K562 (cell line): Measurements from ENCODE around the gene FAM171A2. TPM values are rescaled to one million over a fixed set of nuclear protein-coding genes. Genes with fewer than 3 reads are reported as not detected.

ENCODE experiments used
- ATAC-seq: fragments of 200-7000 bp; cut with Tn5 transposase; 3 replicates; pipeline ENCODE4 v1.9.1; 2020; ENCODE audit warnings: moderate library complexity
- BruUV-seq: library from RNA; stranded (reverse); fragments of 400-500 nt; replicated peaks from 2 replicates; lab custom pipeline; 2021; lab: Mats Ljungman, UMichigan
- CTCF ChIA-PET: fragments of 300-600 bp; formaldehyde crosslinking; extraction: SDS; loops from one replicate; lab custom pipeline; 2021; ENCODE audit warnings: low intra/inter-chr PET ratio; lab: Yijun Ruan, JAX
- POLR2A ChIA-PET: fragments of 300-600, 350-650 bp; sonication (Branson Sonifier 250); formaldehyde crosslinking; extraction: SDS; loops from one replicate; lab custom pipeline; 2021; ENCODE audit warnings: antibody characterized with exemption, inconsistent platforms; lab: Yijun Ruan, JAX
- DNase-seq, 4 experiments: peaks; one replicate each; pipeline versions ENCODE4 v3.0.0 to v3.0.0-alpha.2; 2011 to 2018; ENCODE audit warnings: low spot score in 3 of 4, mixed read lengths in 3 of 4; ENCODE audit errors: extremely low read depth in 1 of 4
- FAIRE-seq: peaks from 2 replicates; lab custom pipeline; 2011; peaks lifted over from hg19 to GRCh38; lab: Jason Lieb, UNC
- H2AFZ ChIP-seq: 2 replicates; pipeline ENCODE4 v1.6.0; 2011; ENCODE audit warnings: low read depth, low read length, control low read depth, inconsistent platforms
- H3K27ac ChIP-seq: fragments of 200-600 bp; 3 replicates; pipeline ENCODE4 v1.8.0; 2011; ENCODE audit warnings: low read depth, mild to moderate bottlenecking, control low read depth, inconsistent platforms, low read length, moderate library complexity, mixed read lengths; ENCODE audit errors: extremely low read depth
- H3K27me3 ChIP-seq, 2 experiments: fragments of 300-600 bp in 1 of 2; 2 replicates in 1 of 2; 3 replicates in 1 of 2; pipeline versions ENCODE4 v1.6.0 to v1.8.0; 2011; ENCODE audit warnings: inconsistent platforms in 2 of 2, low read length in 2 of 2, mild to moderate bottlenecking in 1 of 2, mixed read lengths in 1 of 2, moderate library complexity in 1 of 2; ENCODE audit not compliant: control insufficient read depth in 2 of 2, insufficient read depth in 2 of 2
- H3K36me3 ChIP-seq: fragments of 300-600 bp; 3 replicates; pipeline ENCODE4 v1.8.0; 2011; ENCODE audit warnings: mild to moderate bottlenecking, low read length, inconsistent platforms; ENCODE audit not compliant: control insufficient read depth, insufficient read depth
- H3K4me1 ChIP-seq, 2 experiments: fragments of 200-600 bp in 1 of 2; replicated peaks in 1 of 2; 2 replicates in 1 of 2; 3 replicates in 1 of 2; pipeline versions ENCODE4 v1.5.1 to v1.8.0; 2011; ENCODE audit warnings: inconsistent platforms in 2 of 2, low read length in 2 of 2, mild to moderate bottlenecking in 1 of 2, mixed read lengths in 1 of 2, moderate library complexity in 1 of 2; ENCODE audit not compliant: control insufficient read depth in 2 of 2, insufficient read depth in 2 of 2
- H3K4me2 ChIP-seq: 2 replicates; pipeline ENCODE4 v1.6.1; 2011; ENCODE audit warnings: low read length, control low read depth, inconsistent platforms, mixed read lengths; ENCODE audit not compliant: insufficient read depth
- H3K4me3 ChIP-seq: fragments of 200-600 bp; sonication (generic), shearing (Covaris generic); 2 replicates; pipeline ENCODE4 v1.5.1; 2016; ENCODE audit warnings: control low read depth, inconsistent platforms
- H3K79me2 ChIP-seq: fragments of 200-600 bp; 3 replicates; pipeline ENCODE4 v1.8.0; 2011; ENCODE audit warnings: low read length, inconsistent platforms; ENCODE audit not compliant: control insufficient read depth, insufficient read depth
- H3K9ac ChIP-seq, 2 experiments: 2 replicates each; pipeline versions ENCODE4 v1.6.0 to v1.6.1; 2011; ENCODE audit warnings: low read depth in 2 of 2, low read length in 2 of 2, control low read depth in 1 of 2, inconsistent platforms in 1 of 2, mild to moderate bottlenecking in 1 of 2, mixed read lengths in 1 of 2; ENCODE audit not compliant: insufficient read depth in 1 of 2
- H3K9me1 ChIP-seq: one replicate; pipeline ENCODE4 v1.6.0; 2011; ENCODE audit warnings: inconsistent platforms, mild to moderate bottlenecking, low read length, moderate library complexity; ENCODE audit not compliant: control insufficient read depth, insufficient read depth
- H3K9me3 ChIP-seq: replicated peaks from 2 replicates; pipeline ENCODE4 v1.5.1; 2011; ENCODE audit warnings: low read depth, low read length, inconsistent platforms; ENCODE audit not compliant: control insufficient read depth, insufficient read depth
- H4K20me1 ChIP-seq: replicated peaks from 2 replicates; pipeline ENCODE4 v1.6.1; 2011; ENCODE audit warnings: low read length, inconsistent platforms, mixed read lengths; ENCODE audit not compliant: control insufficient read depth, insufficient read depth
- ELF4 ChIP-seq: fragments of 450-650 bp; formaldehyde crosslinking; IDR thresholded peaks from 2 replicates; pipeline ENCODE4 v1.4.0; 2022; ENCODE audit warnings: missing genetic modification characterization
- ESRRA ChIP-seq: fragments of 450-650 bp; IDR thresholded peaks from 2 replicates; pipeline ENCODE4 v1.6.1; 2014; ENCODE audit warnings: low read depth, mild to moderate bottlenecking, moderate library complexity, borderline replicate concordance
- GTF2A2 ChIP-seq: IDR thresholded peaks from 2 replicates; pipeline ENCODE4 v1.6.1; 2016; ENCODE audit warnings: mild to moderate bottlenecking, missing genetic modification characterization, missing compliant biosample characterization
- XRCC4 ChIP-seq: IDR thresholded peaks from one replicate; pipeline ENCODE4 v1.6.1; 2011; ENCODE audit not compliant: insufficient read depth, insufficient read length; ENCODE audit errors: extremely low read depth
- ZFP36 ChIP-seq: fragments of 150-350 bp; IDR thresholded peaks from 2 replicates; pipeline ENCODE4 v1.6.1; 2018; ENCODE audit warnings: low read length, low read depth; ENCODE audit not compliant: partially characterized antibody
- WGBS: fragments of 100-300 bp; shearing (Covaris generic); methylation state at CpG from one replicate; pipeline ENCODE4 v1.1.6; 2016; ENCODE audit warnings: low coverage, mixed read lengths; ENCODE audit not compliant: insufficient coverage; ENCODE audit errors: missing lambda C conversion rate; 5-methylcytosine and 5-hydroxymethylcytosine counted together
- in situ Hi-C: fragments of 300-500 bp; cut with MboI; formaldehyde crosslinking; loops from 4 replicates; pipeline ENCODE4 v1.15.0; 2018; ENCODE audit warnings: inconsistent platforms, mixed read lengths
- intact Hi-C: fragments of 100-400 bp; cut with micrococcal nuclease; formaldehyde crosslinking; loops from 2 replicates; pipeline ENCODE4 v1.14.2; 2022
- polyA plus RNA-seq, 8 experiments: library from polyadenylated mRNA; depleted of rRNA in 4 of 8; stranded (reverse) in 5 of 8; unstranded in 3 of 8; fragments of >200 nt; fragmentation: Nextera tagmentation in 2 of 8; fragmentation: Illumina TruSeq in 1 of 8; extraction: Ambion mirVana in 2 of 8; extraction: Trizol in 1 of 8; gene quantifications; 2 replicates each; pipeline versions ENCODE4 v1.2.1 to v1.2.3, GENCODE V29; 2011 to 2014; ENCODE audit warnings: inconsistent platforms in 1 of 8, missing spikeins in 1 of 8
- total RNA-seq, 7 experiments: library from RNA; depleted of rRNA in 6 of 7; stranded (reverse); fragments of >200 nt in 6 of 7; fragmentation: Illumina TruSeq in 2 of 7; extraction: Trizol in 2 of 7; gene quantifications; 2 replicates each; pipeline versions ENCODE4 v1.2.1 to v1.2.3, GENCODE V29; 2011 to 2021; ENCODE audit warnings: low replicate concordance in 1 of 7

FAM171A2 gene
- total and polyA plus RNA-seq, 9 of the 15 experiments (the other 6 are each of a cell fraction or from before 2014, with no cell fraction given) = 0.10 to 10.2 (median 2.0) TPM; not detected in 1

- peaks cover 9% of the 10 kb centered on the region for H4K20me1 ChIP-seq
- peak overlapping the region in 1 of 2 experiments; percentile 69; a peak in 2 of 4 replicates for H3K9ac ChIP-seq
- in situ Hi-C loops = no loop called here
- DNase-seq (no peak), ATAC-seq (no peak), FAIRE-seq (no peak)
- H3K4me1 ChIP-seq = peaks cover 0 to 41% of the 10 kb centered on the region in 2 experiments; a peak in 3 of 5 replicates
- no peak overlapping the region for H2AFZ ChIP-seq
- H3K79me2 ChIP-seq = no peaks in the 10 kb centered on the region
- H3K27ac ChIP-seq = no peak overlapping the region
- H3K9me3 ChIP-seq = no peaks in the 10 kb centered on the region
- BruUV-seq = no TSS peak
- H3K4me2 ChIP-seq = no peak overlapping the region
- no peaks in the 10 kb centered on the region for H3K9me1 ChIP-seq
- TF ChIP-seq ZFP36 (peak; percentile 42), ESRRA (no peak)
- intact Hi-C loops = no loop called here
- H3K4me3 ChIP-seq = no peak overlapping the region
- no peaks in the 10 kb centered on the region for H3K27me3 ChIP-seq
- WGBS = 40% methylated on average over 13 of the region's 14 CpGs
- CTCF ChIA-PET = no interaction called here
- no peaks in the 10 kb centered on the region for H3K36me3 ChIP-seq
- POLR2A ChIA-PET = interaction anchor here (0.6 to 2.4 kb wide), 7 partner anchors 8 to 414 kb away, joined by 3 to 15 read pairs (median 3); partner anchors contain the start of gene GRN
These were observed 4.1 kb downstream of the FAM171A2 start for GRCh38 chr17:44359458-44360143.

GRCh38 chr17:44359006-44359405 is 4.6 kb downstream of the FAM171A2 start:
- intact Hi-C loops = no loop called here
- Histone ChIP-seq H4K20me1 (peaks cover 9% of the 10 kb centered on the region), H3K79me2 (no peaks in the 10 kb centered on the region), H3K9me1 (no peaks in the 10 kb centered on the region), H3K9ac (no peak overlapping the region), H3K27me3 (no peaks in the 10 kb centered on the region), H2AFZ (no peak overlapping the region), H3K36me3 (no peaks in the 10 kb centered on the region), H3K27ac (no peak overlapping the region), H3K9me3 (no peaks in the 10 kb centered on the region), H3K4me1 (peaks cover 0 to 44% of the 10 kb centered on the region in 2 experiments; a peak in 3 of 5 replicates), H3K4me3 (no peak overlapping the region), H3K4me2 (no peak overlapping the region)
- WGBS = 30% methylated on average over 6 of the region's 6 CpGs
- ChIA-PET POLR2A (interaction anchor here (0.7 to 1.1 kb wide), 5 partner anchors 9 to 199 kb away, joined by 3 to 4 read pairs (median 3); partner anchors contain the start of gene GRN), CTCF (no interaction called here)
- BruUV-seq = no TSS peak
- no peak for FAIRE-seq
- in situ Hi-C loops = no loop called here
- no peak for ATAC-seq
- no peak for DNase-seq
- TF ChIP-seq ELF4 (CRISPR knock-in tag) (no peak), GTF2A2 (tag) (no peak), XRCC4 (no peak)
